Endothelial cell (in vitro differentiated cells): ENCODE results near the gene ITPKB. TPM values are rescaled to one million over a fixed set of nuclear protein-coding genes. Genes with fewer than 3 reads are reported as not detected.

Source experiments
- DNase-seq: peaks from one replicate; pipeline ENCODE4 v3.0.0; 2021; ENCODE audit warnings: low spot score
- H3K27ac Mint-ChIP-seq: one replicate; pipeline ENCODE4 v1.8.0; 2021; ENCODE audit warnings: mixed read lengths, inconsistent platforms; ENCODE audit not compliant: unreplicated experiment
- H3K27me3 Mint-ChIP-seq: one replicate; pipeline ENCODE4 v1.8.0; 2021; ENCODE audit warnings: mild to moderate bottlenecking, moderate library complexity, mixed read lengths, inconsistent platforms; ENCODE audit not compliant: unreplicated experiment
- H3K36me3 Mint-ChIP-seq: one replicate; pipeline ENCODE4 v1.8.0; 2021; ENCODE audit warnings: mild to moderate bottlenecking, low read depth, mixed read lengths, inconsistent platforms; ENCODE audit not compliant: unreplicated experiment
- H3K4me1 Mint-ChIP-seq: one replicate; pipeline ENCODE4 v1.8.0; 2021; ENCODE audit warnings: mild to moderate bottlenecking, mixed read lengths, inconsistent platforms; ENCODE audit not compliant: unreplicated experiment
- H3K4me3 Mint-ChIP-seq: one replicate; pipeline ENCODE4 v1.8.0; 2021; ENCODE audit warnings: mild to moderate bottlenecking, mixed read lengths, inconsistent platforms; ENCODE audit not compliant: unreplicated experiment
- H3K9me3 Mint-ChIP-seq: one replicate; pipeline ENCODE4 v1.8.0; 2021; ENCODE audit warnings: mixed read lengths, inconsistent platforms; ENCODE audit not compliant: unreplicated experiment
- CTCF ChIP-seq: fragments of 200-600 bp; sonication (generic); IDR thresholded peaks from one replicate; pipeline ENCODE4 v1.5.0; 2021; ENCODE audit warnings: antibody characterized with exemption; ENCODE audit not compliant: unreplicated experiment
- total RNA-seq: library from RNA; stranded (reverse); fragmentation: NEBNext Ultra II Directional; extraction: Animal tissue kit (Norgen Biotek cat#: 25700); gene quantifications from one replicate; pipeline ENCODE4 v1.2.1, GENCODE V29; 2021; ENCODE audit not compliant: unreplicated experiment

The ITPKB gene
- total RNA-seq, 1 donor from 2014 or later: 144 TPM

GRCh38 chr1:226687426-226687825 lies 51.7 kb downstream of the ITPKB start:
- Mint-ChIP-seq H3K9me3 (no peaks in the 10 kb centered on the region), H3K36me3 (peaks cover 59% of the 10 kb centered on the region), H3K4me3 (no peak overlapping the region), H3K27me3 (peaks cover 10% of the 10 kb centered on the region), H3K4me1 (peaks cover 63% of the 10 kb centered on the region), H3K27ac (peak overlapping the region; percentile 13)
- no peak for TF ChIP-seq CTCF
- DNase-seq: no peak

- Mint-ChIP-seq H3K27me3 (peaks cover 10% of the 10 kb centered on the region), H3K4me1 (peaks cover 57% of the 10 kb centered on the region), H3K4me3 (no peak overlapping the region), H3K27ac (peak overlapping the region; percentile 13), H3K9me3 (no peaks in the 10 kb centered on the region), H3K36me3 (peaks cover 55% of the 10 kb centered on the region)
- no peak for DNase-seq
- no peak for TF ChIP-seq CTCF
These were observed 52.3 kb downstream of the ITPKB start for GRCh38 chr1:226686440-226687425.

DNA sequence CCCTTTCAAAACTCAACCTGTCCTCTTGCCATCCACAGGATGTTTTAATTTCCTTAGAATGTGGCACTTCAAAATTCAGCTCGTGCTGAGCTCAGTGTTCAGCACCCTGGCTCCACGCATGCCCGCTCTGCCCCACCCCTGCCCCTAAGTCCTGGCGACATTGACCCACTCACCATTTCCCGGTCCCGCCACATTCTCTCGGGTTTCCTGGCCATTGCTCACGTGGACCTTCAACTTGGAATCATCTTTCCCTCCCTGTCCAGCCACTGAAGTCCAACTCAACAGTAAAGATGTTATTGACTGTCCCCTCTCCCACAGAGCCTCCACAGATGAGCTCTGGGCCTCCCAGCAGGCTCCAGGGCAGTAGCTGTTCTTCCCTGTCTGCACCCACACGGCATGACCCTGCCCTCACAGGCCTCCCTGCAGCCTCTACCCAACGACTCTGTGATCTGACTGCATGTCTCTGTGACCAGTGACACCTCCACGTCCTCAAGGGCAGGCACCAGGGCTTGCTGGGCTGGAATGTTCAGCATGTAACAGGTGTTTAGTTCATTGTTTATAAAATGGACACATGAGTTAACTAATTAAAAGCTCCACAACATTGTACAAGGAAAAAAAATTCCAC lies 53.8 kb downstream of the ITPKB start:
- DNase-seq: no peak
- H3K27me3 Mint-ChIP-seq: peaks cover 7% of the 10 kb centered on the region
- peak overlapping the region; percentile 1 for H3K4me3 Mint-ChIP-seq
- H3K36me3 Mint-ChIP-seq: peaks cover 51% of the 10 kb centered on the region
- peak overlapping the region; percentile 20 for H3K27ac Mint-ChIP-seq
- H3K9me3 Mint-ChIP-seq: no peaks in the 10 kb centered on the region
- no peak for TF ChIP-seq CTCF
- H3K4me1 Mint-ChIP-seq: peaks cover 53% of the 10 kb centered on the region

GRCh38 chr1:226684026-226684425 lies 55.1 kb downstream of the ITPKB start:
- no peak for TF ChIP-seq CTCF
- peaks cover 45% of the 10 kb centered on the region for H3K36me3 Mint-ChIP-seq

More at GRCh38 chr1:226684026-226684425, 55.1 kb downstream of the ITPKB start:
- no peak overlapping the region for H3K27ac Mint-ChIP-seq
- peaks cover 7% of the 10 kb centered on the region for H3K27me3 Mint-ChIP-seq
- peak overlapping the region; percentile 1 for H3K4me3 Mint-ChIP-seq
- H3K4me1 Mint-ChIP-seq: peaks cover 53% of the 10 kb centered on the region
- DNase-seq: no peak
- no peaks in the 10 kb centered on the region for H3K9me3 Mint-ChIP-seq
